ENCODE results near the gene SMPDL3A.

DNA sequence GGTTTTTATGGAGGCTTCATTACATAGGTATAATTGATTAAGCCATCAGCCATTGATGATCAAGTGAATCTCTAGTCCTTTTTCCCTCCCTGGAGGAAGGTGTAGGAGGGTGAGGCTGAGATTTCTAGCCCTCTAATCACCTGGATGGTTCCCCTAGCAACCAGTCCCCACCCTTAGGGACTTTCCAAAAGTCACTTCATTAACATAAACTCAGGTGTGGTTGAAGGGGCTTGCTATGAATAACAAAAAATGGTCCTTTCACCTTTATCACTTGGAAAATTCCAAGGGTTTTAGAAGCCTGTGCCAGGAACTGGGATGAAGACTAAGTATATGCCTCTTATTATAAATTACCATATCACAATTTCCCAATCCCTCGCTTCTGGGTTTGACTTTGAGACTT is 40.4 kb downstream of the SMPDL3A start:
- no peak for TF ChIP-seq POLR2A (IDR thresholded peaks at IDR 0.05)
- TF ChIP-seq, protein P1, sequence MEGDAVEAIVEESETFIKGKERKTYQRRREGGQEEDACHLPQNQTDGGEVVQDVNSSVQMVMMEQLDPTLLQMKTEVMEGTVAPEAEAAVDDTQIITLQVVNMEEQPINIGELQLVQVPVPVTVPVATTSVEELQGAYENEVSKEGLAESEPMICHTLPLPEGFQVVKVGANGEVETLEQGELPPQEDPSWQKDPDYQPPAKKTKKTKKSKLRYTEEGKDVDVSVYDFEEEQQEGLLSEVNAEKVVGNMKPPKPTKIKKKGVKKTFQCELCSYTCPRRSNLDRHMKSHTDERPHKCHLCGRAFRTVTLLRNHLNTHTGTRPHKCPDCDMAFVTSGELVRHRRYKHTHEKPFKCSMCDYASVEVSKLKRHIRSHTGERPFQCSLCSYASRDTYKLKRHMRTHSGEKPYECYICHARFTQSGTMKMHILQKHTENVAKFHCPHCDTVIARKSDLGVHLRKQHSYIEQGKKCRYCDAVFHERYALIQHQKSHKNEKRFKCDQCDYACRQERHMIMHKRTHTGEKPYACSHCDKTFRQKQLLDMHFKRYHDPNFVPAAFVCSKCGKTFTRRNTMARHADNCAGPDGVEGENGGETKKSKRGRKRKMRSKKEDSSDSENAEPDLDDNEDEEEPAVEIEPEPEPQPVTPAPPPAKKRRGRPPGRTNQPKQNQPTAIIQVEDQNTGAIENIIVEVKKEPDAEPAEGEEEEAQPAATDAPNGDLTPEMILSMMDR (IDR thresholded peaks at IDR 0.05), result no peak
